Measurements from ENCODE around the gene POTEJ. TPM values are rescaled to one million over a fixed set of nuclear protein-coding genes. Genes with fewer than 3 reads are reported as not detected.
A peak's percentile ranks its signal among the peaks of the same experiment; 100 is the strongest.
"Not testable (repeated sequence)": the region's sequence is repeated elsewhere in the genome, so short reads cannot be mapped to it uniquely, and the experiment has no call there.

The POTEJ gene
- total RNA-seq (2022) = not detected in 2 replicates
- Bru-seq, nascent RNA = percentile 37 among the genes with signal in this experiment
- percentile 26 among the genes with signal in this experiment for BruChase-seq, experiment 1, labeled RNA remaining after a 2-hour chase
- BruChase-seq, experiment 2, labeled RNA remaining after a 6-hour chase = percentile 23 among the genes with signal in this experiment
- long read RNA-seq = 0 reads

DNA sequence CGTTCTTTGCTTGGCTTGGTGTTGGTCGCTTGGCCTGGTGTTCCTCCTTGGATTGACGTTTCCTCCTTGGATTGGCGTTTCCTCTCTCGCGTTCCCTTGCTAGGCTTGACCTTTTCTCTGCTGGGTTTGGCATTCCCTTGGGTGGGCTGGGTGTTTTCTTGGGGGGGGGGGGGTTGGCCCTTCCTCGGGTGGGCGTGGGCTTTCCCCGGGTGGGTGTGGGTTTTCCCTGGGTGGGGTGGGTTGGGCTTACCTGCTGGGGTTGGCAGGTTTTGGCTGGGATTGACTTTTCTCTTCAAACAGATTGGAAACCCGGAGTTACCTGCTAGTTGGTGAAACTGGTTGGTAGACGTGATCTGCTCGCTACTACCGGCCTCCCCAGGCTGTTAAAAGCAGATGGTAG lies at the start of gene POTEJ:
Gene POTEJ (plus strand): TSS at position 301 of the 400 bp plus-strand sequence. CDS start 93 bp downstream, at position 394.
- H3K9me3 ChIP-seq; intact Hi-C loops (cut with micrococcal nuclease; ENCODE audit: unreplicated experiment); H3K4me1 Mint-ChIP-seq (ENCODE audit: low read depth, unreplicated experiment); H3K4me3 Mint-ChIP-seq (ENCODE audit: unreplicated experiment); DNase-seq; H3K36me3 Mint-ChIP-seq (ENCODE audit: insufficient read depth, unreplicated experiment); POLR2A ChIA-PET; BruUV-seq (replicated peaks); H3K4me1 ChIP-seq; CTCF ChIA-PET; H3K27me3 ChIP-seq (replicated peaks; ENCODE audit: control insufficient read depth, insufficient read depth, low read length); H3K9me3 Mint-ChIP-seq (ENCODE audit: unreplicated experiment); H3K27me3 Mint-ChIP-seq (ENCODE audit: insufficient read depth, unreplicated experiment); H3K36me3 ChIP-seq (ENCODE audit: control insufficient read depth, insufficient read depth, low read length); H3K27ac Mint-ChIP-seq (ENCODE audit: unreplicated experiment); H3K4me3 ChIP-seq (ENCODE audit: low read depth, low read length): not testable (repeated sequence)

GRCh38 chr2:130566165-130566564 lies 45.1 kb upstream of the POTEJ start:
- H3K36me3 ChIP-seq (ENCODE audit: control insufficient read depth, insufficient read depth, low read length); H3K9me3 ChIP-seq; H3K4me1 Mint-ChIP-seq (ENCODE audit: low read depth, unreplicated experiment); H3K4me3 Mint-ChIP-seq (ENCODE audit: unreplicated experiment); CTCF ChIA-PET; DNase-seq; POLR2A ChIA-PET; BruUV-seq (replicated peaks); H3K27ac Mint-ChIP-seq (ENCODE audit: unreplicated experiment); H3K4me3 ChIP-seq (ENCODE audit: low read depth, low read length); H3K4me1 ChIP-seq; H3K36me3 Mint-ChIP-seq (ENCODE audit: insufficient read depth, unreplicated experiment); H3K27me3 ChIP-seq (replicated peaks; ENCODE audit: control insufficient read depth, insufficient read depth, low read length); H3K9me3 Mint-ChIP-seq (ENCODE audit: unreplicated experiment); intact Hi-C loops (cut with micrococcal nuclease; ENCODE audit: unreplicated experiment); H3K27me3 Mint-ChIP-seq (ENCODE audit: insufficient read depth, unreplicated experiment): not testable (repeated sequence)

- H3K27ac Mint-ChIP-seq (ENCODE audit: unreplicated experiment); H3K27me3 Mint-ChIP-seq (ENCODE audit: insufficient read depth, unreplicated experiment); H3K36me3 ChIP-seq (ENCODE audit: control insufficient read depth, insufficient read depth, low read length); DNase-seq; POLR2A ChIA-PET; CTCF ChIA-PET; H3K36me3 Mint-ChIP-seq (ENCODE audit: insufficient read depth, unreplicated experiment); H3K9me3 Mint-ChIP-seq (ENCODE audit: unreplicated experiment); intact Hi-C loops (cut with micrococcal nuclease; ENCODE audit: unreplicated experiment); H3K4me1 Mint-ChIP-seq (ENCODE audit: low read depth, unreplicated experiment); H3K4me1 ChIP-seq; H3K27me3 ChIP-seq (replicated peaks; ENCODE audit: control insufficient read depth, insufficient read depth, low read length); H3K9me3 ChIP-seq; H3K4me3 Mint-ChIP-seq (ENCODE audit: unreplicated experiment); BruUV-seq (replicated peaks); H3K4me3 ChIP-seq (ENCODE audit: low read depth, low read length): not testable (repeated sequence)
These were observed 39.3 kb upstream of the POTEJ start for GRCh38 chr2:130571929-130572328.

DNA sequence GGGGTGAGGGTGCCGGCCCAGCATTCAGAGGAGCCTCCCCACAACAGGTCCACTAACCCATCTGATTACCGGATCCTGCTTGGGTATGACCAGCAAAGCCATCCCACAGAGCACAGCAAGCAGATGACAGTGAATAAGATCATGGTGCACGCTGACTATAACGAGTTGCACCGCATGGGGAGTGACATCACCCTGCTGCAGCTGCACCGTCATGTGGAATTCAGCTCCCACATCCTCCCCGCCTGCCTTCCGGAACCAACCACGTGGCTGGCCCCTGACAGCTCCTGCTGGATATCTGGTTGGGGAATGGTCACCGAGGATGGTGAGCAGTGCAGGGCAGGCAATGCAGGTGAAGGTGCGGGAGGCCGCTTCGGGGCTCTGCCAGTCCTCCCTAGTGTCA lies 37.0 kb upstream of the POTEJ start:
- H3K4me1 ChIP-seq; H3K27me3 Mint-ChIP-seq (ENCODE audit: insufficient read depth, unreplicated experiment); POLR2A ChIA-PET; CTCF ChIA-PET; H3K9me3 Mint-ChIP-seq (ENCODE audit: unreplicated experiment); H3K36me3 ChIP-seq (ENCODE audit: control insufficient read depth, insufficient read depth, low read length); H3K4me1 Mint-ChIP-seq (ENCODE audit: low read depth, unreplicated experiment); H3K27ac Mint-ChIP-seq (ENCODE audit: unreplicated experiment); DNase-seq; H3K36me3 Mint-ChIP-seq (ENCODE audit: insufficient read depth, unreplicated experiment); BruUV-seq (replicated peaks); H3K27me3 ChIP-seq (replicated peaks; ENCODE audit: control insufficient read depth, insufficient read depth, low read length); H3K4me3 ChIP-seq (ENCODE audit: low read depth, low read length); intact Hi-C loops (cut with micrococcal nuclease; ENCODE audit: unreplicated experiment); H3K4me3 Mint-ChIP-seq (ENCODE audit: unreplicated experiment); H3K9me3 ChIP-seq: not testable (repeated sequence)

DNA sequence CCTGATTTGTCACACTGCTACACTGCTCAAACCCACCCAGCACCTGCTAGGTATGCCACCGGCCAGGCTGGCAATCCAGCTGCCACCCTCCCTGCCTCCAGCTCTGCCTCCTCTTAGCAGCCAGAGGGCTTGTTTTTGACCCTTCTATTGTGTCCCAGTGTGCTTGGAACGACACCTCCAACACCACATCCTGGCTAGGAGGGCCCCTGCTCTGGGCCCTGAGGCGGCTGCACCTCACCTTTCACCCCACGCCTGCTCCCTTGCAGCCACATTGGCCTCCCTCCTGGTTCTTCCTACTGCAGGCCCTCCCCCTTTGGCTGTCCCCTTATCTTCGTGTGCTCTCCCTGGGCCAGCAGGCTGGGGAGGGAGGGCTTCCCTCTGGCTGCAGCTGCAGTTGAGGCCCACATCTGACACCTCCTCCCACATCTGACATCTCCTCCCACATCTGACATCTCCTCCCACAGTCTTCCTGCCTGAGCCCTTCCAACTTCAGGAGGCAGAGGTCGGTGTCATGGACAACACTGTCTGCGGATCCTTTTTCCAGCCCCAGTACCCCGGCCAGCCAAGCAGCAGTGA lies 34.9 kb upstream of the POTEJ start:
- H3K9me3 Mint-ChIP-seq (ENCODE audit: unreplicated experiment); DNase-seq; H3K36me3 ChIP-seq (ENCODE audit: control insufficient read depth, insufficient read depth, low read length); H3K27me3 Mint-ChIP-seq (ENCODE audit: insufficient read depth, unreplicated experiment); CTCF ChIA-PET; POLR2A ChIA-PET; H3K4me1 Mint-ChIP-seq (ENCODE audit: low read depth, unreplicated experiment); H3K9me3 ChIP-seq; H3K27ac Mint-ChIP-seq (ENCODE audit: unreplicated experiment); H3K4me3 Mint-ChIP-seq (ENCODE audit: unreplicated experiment); H3K4me1 ChIP-seq; H3K36me3 Mint-ChIP-seq (ENCODE audit: insufficient read depth, unreplicated experiment); H3K27me3 ChIP-seq (replicated peaks; ENCODE audit: control insufficient read depth, insufficient read depth, low read length); intact Hi-C loops (cut with micrococcal nuclease; ENCODE audit: unreplicated experiment); H3K4me3 ChIP-seq (ENCODE audit: low read depth, low read length); BruUV-seq (replicated peaks): not testable (repeated sequence)

- H3K4me3 ChIP-seq (ENCODE audit: low read depth, low read length); H3K4me1 Mint-ChIP-seq (ENCODE audit: low read depth, unreplicated experiment); POLR2A ChIA-PET; intact Hi-C loops (cut with micrococcal nuclease; ENCODE audit: unreplicated experiment); BruUV-seq (replicated peaks); CTCF ChIA-PET; H3K36me3 Mint-ChIP-seq (ENCODE audit: insufficient read depth, unreplicated experiment); H3K36me3 ChIP-seq (ENCODE audit: control insufficient read depth, insufficient read depth, low read length); H3K9me3 Mint-ChIP-seq (ENCODE audit: unreplicated experiment); H3K9me3 ChIP-seq; H3K27ac Mint-ChIP-seq (ENCODE audit: unreplicated experiment); H3K4me3 Mint-ChIP-seq (ENCODE audit: unreplicated experiment); H3K27me3 Mint-ChIP-seq (ENCODE audit: insufficient read depth, unreplicated experiment); H3K4me1 ChIP-seq; H3K27me3 ChIP-seq (replicated peaks; ENCODE audit: control insufficient read depth, insufficient read depth, low read length); DNase-seq: not testable (repeated sequence)
These were observed 33.7 kb upstream of the POTEJ start for GRCh38 chr2:130577559-130577958.

DNA sequence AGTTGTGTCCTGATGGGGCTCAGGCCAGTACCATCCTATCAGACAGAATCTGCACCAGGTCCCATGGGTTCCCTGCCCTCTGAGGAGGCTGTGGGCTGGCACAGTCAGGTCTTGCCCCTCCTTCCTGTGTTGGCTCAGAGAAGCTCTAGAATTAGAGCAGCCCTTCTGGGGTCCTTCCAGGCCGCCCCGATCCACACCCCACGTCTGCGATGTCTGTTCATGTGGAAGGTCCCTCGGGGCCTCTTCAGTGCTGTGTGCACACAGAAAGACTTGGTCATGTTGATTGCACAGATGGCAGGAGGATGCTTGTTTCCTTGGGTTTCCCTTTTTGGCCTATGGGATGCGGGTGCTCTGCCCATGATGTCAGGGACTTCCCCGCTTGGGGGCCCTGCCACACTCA lies 32.1 kb upstream of the POTEJ start:
- H3K36me3 ChIP-seq (ENCODE audit: control insufficient read depth, insufficient read depth, low read length); H3K9me3 Mint-ChIP-seq (ENCODE audit: unreplicated experiment); H3K4me1 Mint-ChIP-seq (ENCODE audit: low read depth, unreplicated experiment); H3K27ac Mint-ChIP-seq (ENCODE audit: unreplicated experiment); POLR2A ChIA-PET; H3K9me3 ChIP-seq; DNase-seq; H3K36me3 Mint-ChIP-seq (ENCODE audit: insufficient read depth, unreplicated experiment); BruUV-seq (replicated peaks); H3K27me3 ChIP-seq (replicated peaks; ENCODE audit: control insufficient read depth, insufficient read depth, low read length); CTCF ChIA-PET; H3K27me3 Mint-ChIP-seq (ENCODE audit: insufficient read depth, unreplicated experiment); intact Hi-C loops (cut with micrococcal nuclease; ENCODE audit: unreplicated experiment); H3K4me1 ChIP-seq; H3K4me3 ChIP-seq (ENCODE audit: low read depth, low read length); H3K4me3 Mint-ChIP-seq (ENCODE audit: unreplicated experiment): not testable (repeated sequence)

Data from Caco-2 (cell line).